ENCODE results near the gene HINT3.
"Not testable (repeated sequence)": the region's sequence is repeated elsewhere in the genome, so short reads cannot be mapped to it uniquely, and the experiment has no call there.

Gene HINT3

GRCh38 chr6:125931733-125932450 is 24.7 kb upstream of the HINT3 start:
- Histone ChIP-seq H3K27ac (replicated peaks) (no peak overlapping the region), H3K27me3 (ENCODE audit: insufficient read depth, poor library complexity, severe bottlenecking) (no peaks in the 10 kb centered on the region), H3K4me3 (replicated peaks; ENCODE audit: insufficient read depth, low read length) (no peak overlapping the region)
- TF ChIP-seq GABPA (IDR thresholded peaks at IDR 0.05; ENCODE audit: low read depth) (no peak), SPI1 (IDR thresholded peaks at IDR 0.05; ENCODE audit: borderline replicate concordance, low read depth) (no peak), REST (IDR thresholded peaks at IDR 0.05; ENCODE audit: insufficient replicate concordance, low read depth) (no peak), POLR2AphosphoS5 (IDR thresholded peaks at IDR 0.05; ENCODE audit: low read depth) (no peak)
- TF ChIP-seq, protein P1, sequence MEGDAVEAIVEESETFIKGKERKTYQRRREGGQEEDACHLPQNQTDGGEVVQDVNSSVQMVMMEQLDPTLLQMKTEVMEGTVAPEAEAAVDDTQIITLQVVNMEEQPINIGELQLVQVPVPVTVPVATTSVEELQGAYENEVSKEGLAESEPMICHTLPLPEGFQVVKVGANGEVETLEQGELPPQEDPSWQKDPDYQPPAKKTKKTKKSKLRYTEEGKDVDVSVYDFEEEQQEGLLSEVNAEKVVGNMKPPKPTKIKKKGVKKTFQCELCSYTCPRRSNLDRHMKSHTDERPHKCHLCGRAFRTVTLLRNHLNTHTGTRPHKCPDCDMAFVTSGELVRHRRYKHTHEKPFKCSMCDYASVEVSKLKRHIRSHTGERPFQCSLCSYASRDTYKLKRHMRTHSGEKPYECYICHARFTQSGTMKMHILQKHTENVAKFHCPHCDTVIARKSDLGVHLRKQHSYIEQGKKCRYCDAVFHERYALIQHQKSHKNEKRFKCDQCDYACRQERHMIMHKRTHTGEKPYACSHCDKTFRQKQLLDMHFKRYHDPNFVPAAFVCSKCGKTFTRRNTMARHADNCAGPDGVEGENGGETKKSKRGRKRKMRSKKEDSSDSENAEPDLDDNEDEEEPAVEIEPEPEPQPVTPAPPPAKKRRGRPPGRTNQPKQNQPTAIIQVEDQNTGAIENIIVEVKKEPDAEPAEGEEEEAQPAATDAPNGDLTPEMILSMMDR (IDR thresholded peaks at IDR 0.05; ENCODE audit: insufficient read depth, low read length): no peak
- DNase-seq (ENCODE audit: low read depth in 1 of 2, low spot score in 1 of 2): no peak

DNA sequence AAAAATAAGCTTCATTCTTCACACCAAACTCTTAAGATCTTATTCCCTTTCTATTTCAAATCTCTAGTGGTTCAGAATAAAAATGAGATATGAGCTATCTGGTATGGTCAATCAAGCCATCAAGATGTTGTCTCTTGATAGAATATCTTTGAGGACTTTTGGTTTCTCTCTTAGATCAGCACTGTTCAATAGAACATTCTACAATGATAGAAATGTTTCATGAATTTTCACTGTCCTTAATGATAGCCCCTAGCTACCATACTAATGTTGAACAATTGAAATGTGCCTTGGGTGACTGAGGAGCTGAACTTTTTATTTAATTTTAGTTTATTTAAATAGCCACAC is 24.1 kb upstream of the HINT3 start:
- no peak overlapping the region for H3K4me3 ChIP-seq (replicated peaks; ENCODE audit: insufficient read depth, low read length)
- TF ChIP-seq, protein P1 (IDR thresholded peaks at IDR 0.05; ENCODE audit: insufficient read depth, low read length): no peak
- TF ChIP-seq GABPA (IDR thresholded peaks at IDR 0.05; ENCODE audit: low read depth): no peak
- TF ChIP-seq POLR2AphosphoS5 (IDR thresholded peaks at IDR 0.05; ENCODE audit: low read depth): no peak
- no peak for TF ChIP-seq REST (IDR thresholded peaks at IDR 0.05; ENCODE audit: insufficient replicate concordance, low read depth)
- no peak for TF ChIP-seq SPI1 (IDR thresholded peaks at IDR 0.05; ENCODE audit: borderline replicate concordance, low read depth)
- H3K27ac ChIP-seq (replicated peaks): no peak overlapping the region
- no peaks in the 10 kb centered on the region for H3K27me3 ChIP-seq (ENCODE audit: insufficient read depth, poor library complexity, severe bottlenecking)
- DNase-seq (ENCODE audit: low read depth in 1 of 2, low spot score in 1 of 2): no peak

GRCh38 chr6:125935520-125935919 is 21.1 kb upstream of the HINT3 start:
- not testable (repeated sequence) for H3K27me3 ChIP-seq (ENCODE audit: insufficient read depth, poor library complexity, severe bottlenecking); DNase-seq (ENCODE audit: low read depth in 1 of 2, low spot score in 1 of 2); H3K27ac ChIP-seq (replicated peaks); H3K4me3 ChIP-seq (replicated peaks; ENCODE audit: insufficient read depth, low read length)

DNA sequence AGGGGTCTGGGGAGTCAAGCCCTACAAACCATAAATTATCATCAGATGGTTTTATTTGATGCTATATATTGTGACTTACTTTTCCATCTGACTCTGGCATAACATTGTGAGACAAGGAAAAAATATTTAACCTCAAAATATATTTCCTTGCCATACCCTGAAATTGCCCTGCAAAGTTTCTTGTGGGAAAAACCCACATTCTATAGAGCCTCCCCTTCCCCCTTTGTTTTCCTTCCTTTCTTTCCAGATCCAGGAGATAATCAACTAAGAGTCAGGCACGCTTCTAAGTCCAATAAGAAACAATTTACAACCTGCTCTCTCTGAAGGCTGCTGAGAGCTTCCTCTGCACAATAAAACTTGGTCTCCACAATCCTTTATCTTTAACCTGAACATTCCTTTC is 17.5 kb upstream of the HINT3 start:
- no peak overlapping the region for H3K4me3 ChIP-seq (replicated peaks; ENCODE audit: insufficient read depth, low read length)
- TF ChIP-seq GABPA (IDR thresholded peaks at IDR 0.05; ENCODE audit: low read depth) (no peak), POLR2AphosphoS5 (IDR thresholded peaks at IDR 0.05; ENCODE audit: low read depth) (no peak), REST (IDR thresholded peaks at IDR 0.05; ENCODE audit: insufficient replicate concordance, low read depth) (no peak), SPI1 (IDR thresholded peaks at IDR 0.05; ENCODE audit: borderline replicate concordance, low read depth) (no peak)
- TF ChIP-seq, protein P1 (IDR thresholded peaks at IDR 0.05; ENCODE audit: insufficient read depth, low read length): no peak
- H3K27me3 ChIP-seq (ENCODE audit: insufficient read depth, poor library complexity, severe bottlenecking): no peaks in the 10 kb centered on the region
- DNase-seq (ENCODE audit: low read depth in 1 of 2, low spot score in 1 of 2): no peak
- no peak overlapping the region for H3K27ac ChIP-seq (replicated peaks)
